ENCODE results near the gene MYO5C.

Gene MYO5C

GRCh38 chr15:52181938-52182780 is 113.4 kb downstream of the MYO5C start:
- Histone ChIP-seq H3K9me3 (ENCODE audit: insufficient read depth, low read length) (no peaks in the 10 kb centered on the region), H3K4me1 (ENCODE audit: low read length) (peaks cover 23% of the 10 kb centered on the region), H3K4me3 (ENCODE audit: low read length) (no peak overlapping the region), H4K20me1 (ENCODE audit: insufficient read depth, low read length) (peaks cover 16% of the 10 kb centered on the region), H3K27ac (ENCODE audit: low read length) (no peak overlapping the region), H3K9ac (ENCODE audit: low read length) (no peak overlapping the region), H2AFZ (ENCODE audit: low read depth, low read length) (no peak overlapping the region), H3K36me3 (replicated peaks; ENCODE audit: low read depth, low read length) (no peaks in the 10 kb centered on the region), H3K27me3 (ENCODE audit: low read depth, low read length) (no peaks in the 10 kb centered on the region), H3K79me2 (ENCODE audit: low read length) (peaks cover 16% of the 10 kb centered on the region), H3K4me2 (ENCODE audit: low read length) (no peak overlapping the region)
- no peak for TF ChIP-seq EZH2phosphoT487 (IDR thresholded peaks at IDR 0.05; ENCODE audit: low read depth)
- TF ChIP-seq, protein P1, sequence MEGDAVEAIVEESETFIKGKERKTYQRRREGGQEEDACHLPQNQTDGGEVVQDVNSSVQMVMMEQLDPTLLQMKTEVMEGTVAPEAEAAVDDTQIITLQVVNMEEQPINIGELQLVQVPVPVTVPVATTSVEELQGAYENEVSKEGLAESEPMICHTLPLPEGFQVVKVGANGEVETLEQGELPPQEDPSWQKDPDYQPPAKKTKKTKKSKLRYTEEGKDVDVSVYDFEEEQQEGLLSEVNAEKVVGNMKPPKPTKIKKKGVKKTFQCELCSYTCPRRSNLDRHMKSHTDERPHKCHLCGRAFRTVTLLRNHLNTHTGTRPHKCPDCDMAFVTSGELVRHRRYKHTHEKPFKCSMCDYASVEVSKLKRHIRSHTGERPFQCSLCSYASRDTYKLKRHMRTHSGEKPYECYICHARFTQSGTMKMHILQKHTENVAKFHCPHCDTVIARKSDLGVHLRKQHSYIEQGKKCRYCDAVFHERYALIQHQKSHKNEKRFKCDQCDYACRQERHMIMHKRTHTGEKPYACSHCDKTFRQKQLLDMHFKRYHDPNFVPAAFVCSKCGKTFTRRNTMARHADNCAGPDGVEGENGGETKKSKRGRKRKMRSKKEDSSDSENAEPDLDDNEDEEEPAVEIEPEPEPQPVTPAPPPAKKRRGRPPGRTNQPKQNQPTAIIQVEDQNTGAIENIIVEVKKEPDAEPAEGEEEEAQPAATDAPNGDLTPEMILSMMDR (IDR thresholded peaks at IDR 0.05; ENCODE audit: low read depth, low read length): no peak

DNA sequence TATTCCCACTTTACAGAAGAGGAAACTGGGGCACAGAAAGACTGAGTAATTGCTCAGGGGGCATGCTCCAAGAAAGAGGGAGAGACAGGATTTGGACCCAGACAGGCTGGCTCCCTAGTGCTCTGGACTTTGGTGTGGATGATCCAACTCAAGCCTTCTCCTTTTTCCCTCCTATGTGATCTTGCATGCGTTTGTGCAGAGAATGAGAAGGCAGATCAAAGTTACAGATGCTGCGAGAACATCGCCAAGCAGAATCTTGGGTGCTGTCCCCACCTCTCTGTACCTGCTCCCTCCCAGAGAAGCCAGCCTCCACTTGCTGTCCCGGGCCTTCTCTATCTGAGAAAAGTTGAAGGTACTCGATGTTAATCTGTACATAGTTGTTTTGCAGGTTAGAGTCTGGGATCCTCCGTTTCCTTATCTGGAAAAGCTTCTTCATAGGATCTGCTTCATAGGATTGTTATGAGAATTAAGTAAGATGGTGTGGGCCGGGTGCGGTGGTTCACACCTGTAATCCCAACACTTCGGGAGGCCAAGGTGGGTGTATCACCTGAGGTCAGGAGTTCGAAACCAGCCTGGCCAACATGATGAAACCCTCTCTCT is 114.7 kb downstream of the MYO5C start:
- Histone ChIP-seq H3K4me2 (ENCODE audit: low read length) (peak overlapping the region; percentile 82), H3K9ac (ENCODE audit: low read length) (peak overlapping the region; percentile 81; the same call in 1 of the 2 replicates), H3K36me3 (replicated peaks; ENCODE audit: low read depth, low read length) (no peaks in the 10 kb centered on the region), H3K4me3 (ENCODE audit: low read length) (peak overlapping the region; percentile 93), H3K27ac (ENCODE audit: low read length) (no peak overlapping the region), H3K9me3 (ENCODE audit: insufficient read depth, low read length) (no peaks in the 10 kb centered on the region), H3K4me1 (ENCODE audit: low read length) (peaks cover 23% of the 10 kb centered on the region), H3K79me2 (ENCODE audit: low read length) (peaks cover 22% of the 10 kb centered on the region), H3K27me3 (ENCODE audit: low read depth, low read length) (no peaks in the 10 kb centered on the region), H2AFZ (ENCODE audit: low read depth, low read length) (no peak overlapping the region), H4K20me1 (ENCODE audit: insufficient read depth, low read length) (peaks cover 23% of the 10 kb centered on the region)
- TF ChIP-seq, protein P1 (IDR thresholded peaks at IDR 0.05; ENCODE audit: low read depth, low read length): no peak
- TF ChIP-seq EZH2phosphoT487 (IDR thresholded peaks at IDR 0.05; ENCODE audit: low read depth): no peak

GRCh38 chr15:52180196-52180835 is 115.3 kb downstream of the MYO5C start:
- Histone ChIP-seq H3K36me3 (replicated peaks; ENCODE audit: low read depth, low read length) (no peaks in the 10 kb centered on the region), H3K9ac (ENCODE audit: low read length) (peak overlapping the region; percentile 81), H4K20me1 (ENCODE audit: insufficient read depth, low read length) (peaks cover 24% of the 10 kb centered on the region), H3K79me2 (ENCODE audit: low read length) (peaks cover 22% of the 10 kb centered on the region), H3K27ac (ENCODE audit: low read length) (peak overlapping the region; percentile 57), H3K4me1 (ENCODE audit: low read length) (peaks cover 23% of the 10 kb centered on the region), H3K9me3 (ENCODE audit: insufficient read depth, low read length) (no peaks in the 10 kb centered on the region), H2AFZ (ENCODE audit: low read depth, low read length) (peak overlapping the region; percentile 92), H3K4me3 (ENCODE audit: low read length) (peak overlapping the region; percentile 93), H3K4me2 (ENCODE audit: low read length) (peak overlapping the region; percentile 82), H3K27me3 (ENCODE audit: low read depth, low read length) (no peaks in the 10 kb centered on the region)
- no peak for TF ChIP-seq EZH2phosphoT487 (IDR thresholded peaks at IDR 0.05; ENCODE audit: low read depth)
- TF ChIP-seq, protein P1 (IDR thresholded peaks at IDR 0.05; ENCODE audit: low read depth, low read length): no peak

Data from OCI-LY3 (cell line).